ENCODE data around the gene SLC1A6. TPM values are rescaled to one million over a fixed set of nuclear protein-coding genes. Genes with fewer than 3 reads are reported as not detected.

The SLC1A6 gene
- total RNA-seq, 2 experiments from 2014 or later: not detected

GRCh38 chr19:14985133-14985532, 5.5 kb upstream of the SLC1A6 start:
- H3K27me3 Mint-ChIP-seq: peaks cover 13% of the 10 kb centered on the region
- no peak for DNase-seq
- H3K36me3 Mint-ChIP-seq (ENCODE audit: low read depth): no peaks in the 10 kb centered on the region
- ChIA-PET POLR2A (no interaction called here), CTCF (no interaction called here)
- no peak overlapping the region for H3K4me3 Mint-ChIP-seq
- H3K9me3 Mint-ChIP-seq: peaks cover 5% of the 10 kb centered on the region
- H3K27ac Mint-ChIP-seq: no peak overlapping the region
- no peaks in the 10 kb centered on the region for H3K4me1 Mint-ChIP-seq

- no peak for DNase-seq
- Mint-ChIP-seq H3K4me3 (no peak overlapping the region), H3K36me3 (ENCODE audit: low read depth) (no peaks in the 10 kb centered on the region), H3K4me1 (no peaks in the 10 kb centered on the region), H3K27ac (no peak overlapping the region), H3K9me3 (no peaks in the 10 kb centered on the region), H3K27me3 (peaks cover 28% of the 10 kb centered on the region)
- POLR2A ChIA-PET: no interaction called here
- CTCF ChIA-PET: interaction anchor here (0.6 kb wide), 1 partner anchor 238 kb away, joined by 3 read pairs; no protein-coding TSS in a partner anchor
Observed at GRCh38 chr19:14978161-14978776, 1.4 kb downstream of the SLC1A6 start.

GRCh38 chr19:14977128-14977527, 2.5 kb downstream of the SLC1A6 start:
- Mint-ChIP-seq H3K36me3 (ENCODE audit: low read depth) (no peaks in the 10 kb centered on the region), H3K4me3 (no peak overlapping the region), H3K9me3 (no peaks in the 10 kb centered on the region), H3K27ac (no peak overlapping the region), H3K4me1 (no peaks in the 10 kb centered on the region), H3K27me3 (peaks cover 28% of the 10 kb centered on the region)
- ChIA-PET POLR2A (no interaction called here), CTCF (interaction anchor here (0.6 kb wide), 1 partner anchor 914 kb away, joined by 3 read pairs; no protein-coding TSS in a partner anchor)
- no peak for DNase-seq

GRCh38 chr19:14974488-14974887, 5.2 kb downstream of the SLC1A6 start:
- CTCF ChIA-PET: no interaction called here

GRCh38 chr19:14972676-14973075, 7.0 kb downstream of the SLC1A6 start:
- Mint-ChIP-seq H3K4me3 (no peak overlapping the region), H3K36me3 (ENCODE audit: low read depth) (no peaks in the 10 kb centered on the region), H3K9me3 (no peaks in the 10 kb centered on the region), H3K27me3 (peaks cover 3% of the 10 kb centered on the region), H3K4me1 (no peaks in the 10 kb centered on the region), H3K27ac (no peak overlapping the region)
- DNase-seq: no peak
- ChIA-PET CTCF (no interaction called here), POLR2A (no interaction called here)

More at GRCh38 chr19:14974488-14974887, 5.2 kb downstream of the SLC1A6 start:
- Mint-ChIP-seq H3K4me1 (no peaks in the 10 kb centered on the region), H3K9me3 (no peaks in the 10 kb centered on the region), H3K27me3 (peaks cover 17% of the 10 kb centered on the region), H3K4me3 (no peak overlapping the region), H3K36me3 (ENCODE audit: low read depth) (no peaks in the 10 kb centered on the region), H3K27ac (no peak overlapping the region)
- POLR2A ChIA-PET: no interaction called here
- DNase-seq: no peak

- H3K27ac Mint-ChIP-seq: no peak overlapping the region
- no peak overlapping the region for H3K4me3 Mint-ChIP-seq
- DNase-seq: no peak
- H3K9me3 Mint-ChIP-seq: no peaks in the 10 kb centered on the region
- POLR2A ChIA-PET: no interaction called here
- CTCF ChIA-PET: no interaction called here
- H3K4me1 Mint-ChIP-seq: no peaks in the 10 kb centered on the region
- no peaks in the 10 kb centered on the region for H3K36me3 Mint-ChIP-seq (ENCODE audit: low read depth)
- no peaks in the 10 kb centered on the region for H3K27me3 Mint-ChIP-seq
Observed at GRCh38 chr19:14971474-14971873, 8.2 kb downstream of the SLC1A6 start.

- no peak for DNase-seq
- H3K36me3 Mint-ChIP-seq (ENCODE audit: low read depth): no peaks in the 10 kb centered on the region
- H3K27ac Mint-ChIP-seq: no peak overlapping the region
- no peak overlapping the region for H3K4me3 Mint-ChIP-seq
- POLR2A ChIA-PET: no interaction called here
- no peaks in the 10 kb centered on the region for H3K4me1 Mint-ChIP-seq
- H3K27me3 Mint-ChIP-seq: no peaks in the 10 kb centered on the region
- CTCF ChIA-PET: no interaction called here
- H3K9me3 Mint-ChIP-seq: no peaks in the 10 kb centered on the region
Observed at GRCh38 chr19:14968247-14968646, 11.4 kb downstream of the SLC1A6 start.

GRCh38 chr19:14961956-14962685, 17.5 kb downstream of the SLC1A6 start:
- ChIA-PET CTCF (no interaction called here), POLR2A (no interaction called here)
- H3K27ac Mint-ChIP-seq: no peak overlapping the region
- no peaks in the 10 kb centered on the region for H3K36me3 Mint-ChIP-seq (ENCODE audit: low read depth)
- no peak overlapping the region for H3K4me3 Mint-ChIP-seq
- DNase-seq: no peak
- peaks cover 12% of the 10 kb centered on the region for H3K9me3 Mint-ChIP-seq
- H3K4me1 Mint-ChIP-seq: no peaks in the 10 kb centered on the region
- peaks cover 2% of the 10 kb centered on the region for H3K27me3 Mint-ChIP-seq

GRCh38 chr19:14959263-14959662, 20.4 kb downstream of the SLC1A6 start:
- POLR2A ChIA-PET: no interaction called here
- CTCF ChIA-PET: no interaction called here
- H3K4me3 Mint-ChIP-seq: no peak overlapping the region
- H3K36me3 Mint-ChIP-seq (ENCODE audit: low read depth): no peaks in the 10 kb centered on the region
- peaks cover 14% of the 10 kb centered on the region for H3K9me3 Mint-ChIP-seq
- no peak overlapping the region for H3K27ac Mint-ChIP-seq
- no peak for DNase-seq
- peaks cover 2% of the 10 kb centered on the region for H3K27me3 Mint-ChIP-seq
- no peaks in the 10 kb centered on the region for H3K4me1 Mint-ChIP-seq

- H3K36me3 Mint-ChIP-seq (ENCODE audit: low read depth): no peaks in the 10 kb centered on the region
- H3K4me1 Mint-ChIP-seq: no peaks in the 10 kb centered on the region
- POLR2A ChIA-PET: no interaction called here
- H3K4me3 Mint-ChIP-seq: no peak overlapping the region
- H3K27ac Mint-ChIP-seq: no peak overlapping the region
- no peak for DNase-seq
- CTCF ChIA-PET: no interaction called here
- H3K27me3 Mint-ChIP-seq: peaks cover 2% of the 10 kb centered on the region
- H3K9me3 Mint-ChIP-seq: peaks cover 14% of the 10 kb centered on the region
Observed at GRCh38 chr19:14957464-14957863, 22.2 kb downstream of the SLC1A6 start.

- no peak for DNase-seq
- H3K9me3 Mint-ChIP-seq: peaks cover 7% of the 10 kb centered on the region
- POLR2A ChIA-PET: no interaction called here
- no peak overlapping the region for H3K27ac Mint-ChIP-seq
- H3K4me1 Mint-ChIP-seq: no peaks in the 10 kb centered on the region
- H3K36me3 Mint-ChIP-seq (ENCODE audit: low read depth): no peaks in the 10 kb centered on the region
- no peak overlapping the region for H3K4me3 Mint-ChIP-seq
- CTCF ChIA-PET: no interaction called here
- H3K27me3 Mint-ChIP-seq: no peaks in the 10 kb centered on the region
Observed at GRCh38 chr19:14954071-14954655, 25.5 kb downstream of the SLC1A6 start.

GRCh38 chr19:14952767-14953166, 26.9 kb downstream of the SLC1A6 start:
- H3K4me3 Mint-ChIP-seq: no peak overlapping the region
- H3K4me1 Mint-ChIP-seq: no peaks in the 10 kb centered on the region
- H3K36me3 Mint-ChIP-seq (ENCODE audit: low read depth): no peaks in the 10 kb centered on the region
- no peaks in the 10 kb centered on the region for H3K27me3 Mint-ChIP-seq
- POLR2A ChIA-PET: no interaction called here
- DNase-seq: no peak
- H3K27ac Mint-ChIP-seq: no peak overlapping the region
- H3K9me3 Mint-ChIP-seq: peaks cover 7% of the 10 kb centered on the region
- CTCF ChIA-PET: interaction anchor here (1.1 kb wide), 1 partner anchor 44 kb away, joined by 3 read pairs; no protein-coding TSS in a partner anchor

GRCh38 chr19:14950421-14950820, 29.2 kb downstream of the SLC1A6 start:
- Mint-ChIP-seq H3K27ac (no peak overlapping the region), H3K4me1 (no peaks in the 10 kb centered on the region), H3K36me3 (ENCODE audit: low read depth) (no peaks in the 10 kb centered on the region), H3K4me3 (no peak overlapping the region), H3K27me3 (no peaks in the 10 kb centered on the region), H3K9me3 (no peaks in the 10 kb centered on the region)
- DNase-seq: no peak
- ChIA-PET POLR2A (no interaction called here), CTCF (interaction anchor here (0.6 kb wide), 1 partner anchor 75 kb away, joined by 3 read pairs; no protein-coding TSS in a partner anchor)
